ENCODE measurements around the gene LUC7L3. TPM values are rescaled to one million over a fixed set of nuclear protein-coding genes. Genes with fewer than 3 reads are reported as not detected.

The LUC7L3 gene
- polyA plus RNA-seq, 2 of the 4 experiments (the other 2 are of a cell fraction) = 209 to 211 TPM

- no peaks in the 10 kb centered on the region for H3K9me3 ChIP-seq
- DNase-seq (ENCODE audit: low read depth in 1 of 2, low spot score in 1 of 2) = no peak
- WGBS (ENCODE audit: missing lambda C conversion rate) = 76% methylated on average over 2 of the region's 2 CpGs
- ChIA-PET CTCF (interaction anchor here (0.6 to 11.3 kb wide), 9 partner anchors 10 to 419 kb away, joined by 3 to 103 read pairs (median 3); no protein-coding TSS in a partner anchor), POLR2A (no interaction called here)
- no peak for ATAC-seq
- TF ChIP-seq RARB (CRISPR knock-in tag; IDR thresholded peaks at IDR 0.05) (no peak), ESRRA (IDR thresholded peaks at IDR 0.05; ENCODE audit: borderline replicate concordance, low read length) (no peak)
- no peak for FAIRE-seq
- H3K4me2 ChIP-seq = no peak overlapping the region
- H3K4me1 ChIP-seq = peaks cover 23% of the 10 kb centered on the region
- no peak overlapping the region for H3K27ac ChIP-seq
- no peak overlapping the region for H3K4me3 ChIP-seq
Observed at GRCh38 chr17:50762177-50762576, 42.8 kb downstream of the LUC7L3 start.

GRCh38 chr17:50763716-50764475, 44.5 kb downstream of the LUC7L3 start:
- no peak for ATAC-seq
- POLR2A ChIA-PET = interaction anchor here (1.0 to 1.2 kb wide), 2 partner anchors 45 to 215 kb away, joined by 3 to 4 read pairs; partner anchors contain the start of gene LUC7L3
- 77% methylated on average over 2 of the region's 2 CpGs for WGBS (ENCODE audit: missing lambda C conversion rate)

GRCh38 chr17:50764734-50765149, 45.3 kb downstream of the LUC7L3 start:
- ChIA-PET CTCF (interaction anchor here (0.7 to 11.3 kb wide), 6 partner anchors 11 to 291 kb away, joined by 3 to 103 read pairs (median 4); no protein-coding TSS in a partner anchor), POLR2A (no interaction called here)
- DNase-seq (ENCODE audit: low read depth in 1 of 2, low spot score in 1 of 2) (no peak), FAIRE-seq (no peak), ATAC-seq (no peak)
- WGBS (ENCODE audit: missing lambda C conversion rate) = 73% methylated on average over 2 of the region's 2 CpGs
- Histone ChIP-seq H3K9me3 (no peaks in the 10 kb centered on the region), H3K4me1 (peaks cover 36% of the 10 kb centered on the region), H3K4me3 (no peak overlapping the region), H3K27ac (no peak overlapping the region), H3K4me2 (no peak overlapping the region)
- TF ChIP-seq CBX2 (IDR thresholded peaks at IDR 0.05; ENCODE audit: borderline replicate concordance, low read depth) = no peak
- no peak for TF ChIP-seq MAX (IDR thresholded peaks at IDR 0.05)
- TF ChIP-seq BHLHE40 (IDR thresholded peaks at IDR 0.05; ENCODE audit: low read depth, low read length) = no peak
- no peak for TF ChIP-seq JUNB (IDR thresholded peaks at IDR 0.05)
- TF ChIP-seq PHF8 (IDR thresholded peaks at IDR 0.05; ENCODE audit: borderline replicate concordance, low read depth) = no peak
- no peak for TF ChIP-seq RFX5 (IDR thresholded peaks at IDR 0.05)
- TF ChIP-seq NPAS2 (CRISPR knock-in tag; IDR thresholded peaks at IDR 0.05; ENCODE audit: borderline replicate concordance) = no peak
- no peak for TF ChIP-seq ELK1 (IDR thresholded peaks at IDR 0.05; ENCODE audit: low read depth, low read length)
- TF ChIP-seq HOXA7 (CRISPR knock-in tag; IDR thresholded peaks at IDR 0.05) = no peak
- TF ChIP-seq FOSB (CRISPR knock-in tag; IDR thresholded peaks at IDR 0.05) = no peak
- TF ChIP-seq ZFP36 (IDR thresholded peaks at IDR 0.05; ENCODE audit: borderline replicate concordance, partially characterized antibody) = no peak
- TF ChIP-seq CTCF (IDR thresholded peaks at IDR 0.05) = no peak

More at GRCh38 chr17:50763716-50764475, 44.5 kb downstream of the LUC7L3 start:
- CTCF ChIA-PET = interaction anchor here (0.7 to 11.3 kb wide), 8 partner anchors 16 to 292 kb away, joined by 3 to 103 read pairs (median 3); no protein-coding TSS in a partner anchor
- TF ChIP-seq HMGXB4 (CRISPR knock-in tag; IDR thresholded peaks at IDR 0.05; ENCODE audit: borderline replicate concordance) (no peak), ZSCAN20 (CRISPR knock-in tag; IDR thresholded peaks at IDR 0.05) (no peak), NR3C1 (IDR thresholded peaks at IDR 0.05) (no peak), JUN (IDR thresholded peaks at IDR 0.05) (no peak), NPAS2 (CRISPR knock-in tag; IDR thresholded peaks at IDR 0.05; ENCODE audit: borderline replicate concordance) (no peak), RAD21 (conservative IDR thresholded peaks at IDR 0.05 in 1 of 2, IDR thresholded peaks at IDR 0.05 in 1 of 2) (no peak), KDM5A (IDR thresholded peaks at IDR 0.05) (no peak), MAX (IDR thresholded peaks at IDR 0.05) (no peak), BCL3 (IDR thresholded peaks at IDR 0.05) (no peak), E2F6 (IDR thresholded peaks at IDR 0.05; ENCODE audit: borderline replicate concordance, low read depth) (no peak)
- no peak for DNase-seq (ENCODE audit: low read depth in 1 of 2, low spot score in 1 of 2)
- Histone ChIP-seq H3K27ac (no peak overlapping the region), H3K4me2 (no peak overlapping the region), H3K9me3 (no peaks in the 10 kb centered on the region), H3K4me3 (no peak overlapping the region), H3K4me1 (peaks cover 36% of the 10 kb centered on the region)
- FAIRE-seq = no peak
